Gastrocnemius medialis (tissue), 4 donors: ENCODE measurements around the gene EP400.

Experiments used
- CTCF ChIP-seq, 5 experiments: fragments of 450-650 bp in 3 of 5; fragments of 200-600 bp in 2 of 5; sonication (generic) in 2 of 5; IDR thresholded peaks in 4 of 5; conservative IDR thresholded peaks in 1 of 5; 1 replicate in 4 of 5; 2 replicates in 1 of 5; pipeline ENCODE4 v1.5.1; 2016 to 2019; ENCODE audit warnings: antibody characterized with exemption in 5 of 5, mild to moderate bottlenecking in 3 of 5, moderate library complexity in 3 of 5
- POLR2A ChIP-seq, 2 donors: fragments of 450-650 bp; IDR thresholded peaks; one replicate each; pipeline ENCODE4 v1.6.1; 2017; ENCODE audit warnings: antibody characterized with exemption in 2 of 2, mild to moderate bottlenecking in 2 of 2, moderate library complexity in 2 of 2

- TF ChIP-seq CTCF (IDR thresholded peaks at IDR 0.05 in 4 of 5, conservative IDR thresholded peaks at IDR 0.05 in 1 of 5) (no peak), POLR2A (IDR thresholded peaks at IDR 0.05) (no peak)
Observed at GRCh38 chr12:131933387-131933786, 16.4 kb upstream of the EP400 start.
